Measurements from ENCODE around the gene NES.

DNA sequence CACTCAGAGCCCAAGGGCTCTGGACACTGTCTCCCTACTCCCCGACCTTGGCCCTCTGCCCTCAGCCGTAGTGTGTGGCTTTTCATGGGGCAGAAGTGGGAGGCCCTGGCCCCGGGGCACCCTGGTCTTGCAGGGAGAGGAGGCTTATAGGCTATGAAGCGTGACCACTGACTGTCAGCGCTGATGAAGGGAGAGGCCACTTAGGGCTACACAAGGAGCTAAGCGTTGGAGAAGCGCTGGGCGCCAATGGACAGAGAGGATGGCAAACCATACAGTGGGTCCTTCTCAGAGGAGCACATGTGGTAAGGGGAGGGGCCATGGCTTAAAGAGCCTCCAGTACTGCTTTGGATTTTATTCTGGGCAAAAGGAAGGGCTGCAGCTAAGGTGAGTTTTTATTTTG lies 20.3 kb upstream of the NES start:
- TF ChIP-seq, protein P1, sequence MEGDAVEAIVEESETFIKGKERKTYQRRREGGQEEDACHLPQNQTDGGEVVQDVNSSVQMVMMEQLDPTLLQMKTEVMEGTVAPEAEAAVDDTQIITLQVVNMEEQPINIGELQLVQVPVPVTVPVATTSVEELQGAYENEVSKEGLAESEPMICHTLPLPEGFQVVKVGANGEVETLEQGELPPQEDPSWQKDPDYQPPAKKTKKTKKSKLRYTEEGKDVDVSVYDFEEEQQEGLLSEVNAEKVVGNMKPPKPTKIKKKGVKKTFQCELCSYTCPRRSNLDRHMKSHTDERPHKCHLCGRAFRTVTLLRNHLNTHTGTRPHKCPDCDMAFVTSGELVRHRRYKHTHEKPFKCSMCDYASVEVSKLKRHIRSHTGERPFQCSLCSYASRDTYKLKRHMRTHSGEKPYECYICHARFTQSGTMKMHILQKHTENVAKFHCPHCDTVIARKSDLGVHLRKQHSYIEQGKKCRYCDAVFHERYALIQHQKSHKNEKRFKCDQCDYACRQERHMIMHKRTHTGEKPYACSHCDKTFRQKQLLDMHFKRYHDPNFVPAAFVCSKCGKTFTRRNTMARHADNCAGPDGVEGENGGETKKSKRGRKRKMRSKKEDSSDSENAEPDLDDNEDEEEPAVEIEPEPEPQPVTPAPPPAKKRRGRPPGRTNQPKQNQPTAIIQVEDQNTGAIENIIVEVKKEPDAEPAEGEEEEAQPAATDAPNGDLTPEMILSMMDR (conservative IDR thresholded peaks at IDR 0.05; ENCODE audit: low read depth in 2 of 2): no peak
- TF ChIP-seq POLR2AphosphoS5 (IDR thresholded peaks at IDR 0.05; ENCODE audit: low read depth) (no peak), CREB1 (CRISPR knock-in tag; IDR thresholded peaks at IDR 0.05; ENCODE audit: low read depth) (no peak), JUNB (IDR thresholded peaks at IDR 0.05; ENCODE audit: unreplicated experiment) (no peak), EZH2 (IDR thresholded peaks at IDR 0.05; ENCODE audit: low read depth, unreplicated experiment) (no peak)
- TF ChIP-seq, protein P2, sequence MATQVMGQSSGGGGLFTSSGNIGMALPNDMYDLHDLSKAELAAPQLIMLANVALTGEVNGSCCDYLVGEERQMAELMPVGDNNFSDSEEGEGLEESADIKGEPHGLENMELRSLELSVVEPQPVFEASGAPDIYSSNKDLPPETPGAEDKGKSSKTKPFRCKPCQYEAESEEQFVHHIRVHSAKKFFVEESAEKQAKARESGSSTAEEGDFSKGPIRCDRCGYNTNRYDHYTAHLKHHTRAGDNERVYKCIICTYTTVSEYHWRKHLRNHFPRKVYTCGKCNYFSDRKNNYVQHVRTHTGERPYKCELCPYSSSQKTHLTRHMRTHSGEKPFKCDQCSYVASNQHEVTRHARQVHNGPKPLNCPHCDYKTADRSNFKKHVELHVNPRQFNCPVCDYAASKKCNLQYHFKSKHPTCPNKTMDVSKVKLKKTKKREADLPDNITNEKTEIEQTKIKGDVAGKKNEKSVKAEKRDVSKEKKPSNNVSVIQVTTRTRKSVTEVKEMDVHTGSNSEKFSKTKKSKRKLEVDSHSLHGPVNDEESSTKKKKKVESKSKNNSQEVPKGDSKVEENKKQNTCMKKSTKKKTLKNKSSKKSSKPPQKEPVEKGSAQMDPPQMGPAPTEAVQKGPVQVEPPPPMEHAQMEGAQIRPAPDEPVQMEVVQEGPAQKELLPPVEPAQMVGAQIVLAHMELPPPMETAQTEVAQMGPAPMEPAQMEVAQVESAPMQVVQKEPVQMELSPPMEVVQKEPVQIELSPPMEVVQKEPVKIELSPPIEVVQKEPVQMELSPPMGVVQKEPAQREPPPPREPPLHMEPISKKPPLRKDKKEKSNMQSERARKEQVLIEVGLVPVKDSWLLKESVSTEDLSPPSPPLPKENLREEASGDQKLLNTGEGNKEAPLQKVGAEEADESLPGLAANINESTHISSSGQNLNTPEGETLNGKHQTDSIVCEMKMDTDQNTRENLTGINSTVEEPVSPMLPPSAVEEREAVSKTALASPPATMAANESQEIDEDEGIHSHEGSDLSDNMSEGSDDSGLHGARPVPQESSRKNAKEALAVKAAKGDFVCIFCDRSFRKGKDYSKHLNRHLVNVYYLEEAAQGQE (IDR thresholded peaks at IDR 0.05; ENCODE audit: unreplicated experiment): no peak
- TF ChIP-seq, protein P3, sequence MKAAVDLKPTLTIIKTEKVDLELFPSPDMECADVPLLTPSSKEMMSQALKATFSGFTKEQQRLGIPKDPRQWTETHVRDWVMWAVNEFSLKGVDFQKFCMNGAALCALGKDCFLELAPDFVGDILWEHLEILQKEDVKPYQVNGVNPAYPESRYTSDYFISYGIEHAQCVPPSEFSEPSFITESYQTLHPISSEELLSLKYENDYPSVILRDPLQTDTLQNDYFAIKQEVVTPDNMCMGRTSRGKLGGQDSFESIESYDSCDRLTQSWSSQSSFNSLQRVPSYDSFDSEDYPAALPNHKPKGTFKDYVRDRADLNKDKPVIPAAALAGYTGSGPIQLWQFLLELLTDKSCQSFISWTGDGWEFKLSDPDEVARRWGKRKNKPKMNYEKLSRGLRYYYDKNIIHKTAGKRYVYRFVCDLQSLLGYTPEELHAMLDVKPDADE (IDR thresholded peaks at IDR 0.05): no peak
